ENCODE results near the gene CHEK1. TPM values are rescaled to one million over a fixed set of nuclear protein-coding genes. Genes with fewer than 3 reads are reported as not detected.

CHEK1 gene
- total and polyA plus RNA-seq, 9 of the 15 experiments (the other 6 are each of a cell fraction or from before 2014, with no cell fraction given), result 62.6 to 108 (median 87.5) TPM

DNA sequence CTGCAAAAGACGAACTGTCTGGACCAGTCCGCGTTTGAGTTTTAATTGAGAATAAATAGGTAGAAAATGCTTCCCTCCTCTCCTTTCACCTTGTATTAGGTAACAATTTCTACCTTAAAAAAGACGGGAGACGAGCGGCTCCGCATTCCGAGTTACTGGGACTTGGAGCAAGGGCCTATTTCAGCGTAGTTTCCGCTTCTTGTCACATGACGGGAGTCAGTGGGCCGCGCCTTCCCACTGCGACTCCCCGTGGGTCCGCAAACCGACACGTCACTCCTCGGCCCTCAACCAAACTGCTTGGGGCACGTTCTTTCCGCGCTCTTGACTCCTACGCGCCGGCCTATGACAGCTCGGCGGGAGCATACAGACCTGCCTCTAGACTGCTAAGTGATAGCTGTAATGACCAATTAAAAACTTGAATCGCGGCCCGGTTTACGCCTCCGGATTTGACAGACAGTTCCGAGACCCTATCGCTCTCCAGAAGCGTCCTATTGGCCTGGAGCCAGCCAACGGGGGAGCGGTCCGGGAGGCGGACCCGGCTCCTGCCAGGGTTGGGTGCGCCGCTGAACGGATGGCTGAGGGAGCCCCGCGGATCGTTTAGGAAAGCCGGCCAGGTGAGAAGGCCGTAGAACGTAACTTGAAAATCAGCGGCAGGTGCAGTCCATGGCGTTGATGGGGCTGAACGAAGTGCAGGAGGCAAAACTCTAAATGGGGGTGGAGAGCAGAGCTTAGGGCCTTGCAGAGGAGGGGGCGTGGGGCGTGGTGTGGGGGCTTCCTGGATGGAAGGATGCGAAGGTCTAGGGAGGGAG is 32.5 kb upstream of the CHEK1 start, which contains the start of gene STT3A (continued):
- TF ChIP-seq, protein P1, sequence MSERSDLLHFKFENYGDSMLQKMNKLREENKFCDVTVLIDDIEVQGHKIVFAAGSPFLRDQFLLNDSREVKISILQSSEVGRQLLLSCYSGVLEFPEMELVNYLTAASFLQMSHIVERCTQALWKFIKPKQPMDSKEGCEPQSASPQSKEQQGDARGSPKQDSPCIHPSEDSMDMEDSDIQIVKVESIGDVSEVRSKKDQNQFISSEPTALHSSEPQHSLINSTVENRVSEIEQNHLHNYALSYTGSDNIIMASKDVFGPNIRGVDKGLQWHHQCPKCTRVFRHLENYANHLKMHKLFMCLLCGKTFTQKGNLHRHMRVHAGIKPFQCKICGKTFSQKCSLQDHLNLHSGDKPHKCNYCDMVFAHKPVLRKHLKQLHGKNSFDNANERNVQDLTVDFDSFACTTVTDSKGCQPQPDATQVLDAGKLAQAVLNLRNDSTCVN (CRISPR knock-in tag; IDR thresholded peaks at IDR 0.05), result peak; percentile 87
- TF ChIP-seq FOS (IDR thresholded peaks at IDR 0.05; ENCODE audit: extremely low read depth, insufficient read length) (peak; percentile 98), ZNF224 (CRISPR knock-in tag; IDR thresholded peaks at IDR 0.05) (no peak), STAG1 (CRISPR knock-in tag; IDR thresholded peaks at IDR 0.05; ENCODE audit: borderline replicate concordance) (no peak), MED1 (CRISPR knock-in tag; IDR thresholded peaks at IDR 0.05; ENCODE audit: borderline replicate concordance) (no peak), SIRT6 (IDR thresholded peaks at IDR 0.05; ENCODE audit: low read depth, low read length) (no peak), RBFOX2 (IDR thresholded peaks at IDR 0.05; ENCODE audit: low read depth, low read length) (peak; percentile 84), CHCHD3 (CRISPR knock-in tag; IDR thresholded peaks at IDR 0.05) (no peak), RCOR1 (IDR thresholded peaks at IDR 0.05; ENCODE audit: borderline replicate concordance in 1 of 2, low read depth in 2 of 2, low read length in 2 of 2) (peak in 1 of 2 experiments; percentile 17; a peak in 1 of 4 replicates), NFYB (IDR thresholded peaks at IDR 0.05; ENCODE audit: extremely low read depth, insufficient read length) (peak; percentile 86), DDX20 (tag; IDR thresholded peaks at IDR 0.05; ENCODE audit: low read depth) (no peak), ZC3H8 (IDR thresholded peaks at IDR 0.05) (no peak), LEF1 (IDR thresholded peaks at IDR 0.05) (no peak; the same call in none of the 2 replicates)
- TF ChIP-seq, protein P2, sequence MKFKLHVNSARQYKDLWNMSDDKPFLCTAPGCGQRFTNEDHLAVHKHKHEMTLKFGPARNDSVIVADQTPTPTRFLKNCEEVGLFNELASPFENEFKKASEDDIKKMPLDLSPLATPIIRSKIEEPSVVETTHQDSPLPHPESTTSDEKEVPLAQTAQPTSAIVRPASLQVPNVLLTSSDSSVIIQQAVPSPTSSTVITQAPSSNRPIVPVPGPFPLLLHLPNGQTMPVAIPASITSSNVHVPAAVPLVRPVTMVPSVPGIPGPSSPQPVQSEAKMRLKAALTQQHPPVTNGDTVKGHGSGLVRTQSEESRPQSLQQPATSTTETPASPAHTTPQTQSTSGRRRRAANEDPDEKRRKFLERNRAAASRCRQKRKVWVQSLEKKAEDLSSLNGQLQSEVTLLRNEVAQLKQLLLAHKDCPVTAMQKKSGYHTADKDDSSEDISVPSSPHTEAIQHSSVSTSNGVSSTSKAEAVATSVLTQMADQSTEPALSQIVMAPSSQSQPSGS (CRISPR knock-in tag; IDR thresholded peaks at IDR 0.05), result no peak
- TF ChIP-seq, protein P3, sequence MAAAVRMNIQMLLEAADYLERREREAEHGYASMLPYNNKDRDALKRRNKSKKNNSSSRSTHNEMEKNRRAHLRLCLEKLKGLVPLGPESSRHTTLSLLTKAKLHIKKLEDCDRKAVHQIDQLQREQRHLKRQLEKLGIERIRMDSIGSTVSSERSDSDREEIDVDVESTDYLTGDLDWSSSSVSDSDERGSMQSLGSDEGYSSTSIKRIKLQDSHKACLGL (CRISPR knock-in tag; IDR thresholded peaks at IDR 0.05; ENCODE audit: borderline replicate concordance, poor library complexity, severe bottlenecking), result no peak
- TF ChIP-seq, protein P4, sequence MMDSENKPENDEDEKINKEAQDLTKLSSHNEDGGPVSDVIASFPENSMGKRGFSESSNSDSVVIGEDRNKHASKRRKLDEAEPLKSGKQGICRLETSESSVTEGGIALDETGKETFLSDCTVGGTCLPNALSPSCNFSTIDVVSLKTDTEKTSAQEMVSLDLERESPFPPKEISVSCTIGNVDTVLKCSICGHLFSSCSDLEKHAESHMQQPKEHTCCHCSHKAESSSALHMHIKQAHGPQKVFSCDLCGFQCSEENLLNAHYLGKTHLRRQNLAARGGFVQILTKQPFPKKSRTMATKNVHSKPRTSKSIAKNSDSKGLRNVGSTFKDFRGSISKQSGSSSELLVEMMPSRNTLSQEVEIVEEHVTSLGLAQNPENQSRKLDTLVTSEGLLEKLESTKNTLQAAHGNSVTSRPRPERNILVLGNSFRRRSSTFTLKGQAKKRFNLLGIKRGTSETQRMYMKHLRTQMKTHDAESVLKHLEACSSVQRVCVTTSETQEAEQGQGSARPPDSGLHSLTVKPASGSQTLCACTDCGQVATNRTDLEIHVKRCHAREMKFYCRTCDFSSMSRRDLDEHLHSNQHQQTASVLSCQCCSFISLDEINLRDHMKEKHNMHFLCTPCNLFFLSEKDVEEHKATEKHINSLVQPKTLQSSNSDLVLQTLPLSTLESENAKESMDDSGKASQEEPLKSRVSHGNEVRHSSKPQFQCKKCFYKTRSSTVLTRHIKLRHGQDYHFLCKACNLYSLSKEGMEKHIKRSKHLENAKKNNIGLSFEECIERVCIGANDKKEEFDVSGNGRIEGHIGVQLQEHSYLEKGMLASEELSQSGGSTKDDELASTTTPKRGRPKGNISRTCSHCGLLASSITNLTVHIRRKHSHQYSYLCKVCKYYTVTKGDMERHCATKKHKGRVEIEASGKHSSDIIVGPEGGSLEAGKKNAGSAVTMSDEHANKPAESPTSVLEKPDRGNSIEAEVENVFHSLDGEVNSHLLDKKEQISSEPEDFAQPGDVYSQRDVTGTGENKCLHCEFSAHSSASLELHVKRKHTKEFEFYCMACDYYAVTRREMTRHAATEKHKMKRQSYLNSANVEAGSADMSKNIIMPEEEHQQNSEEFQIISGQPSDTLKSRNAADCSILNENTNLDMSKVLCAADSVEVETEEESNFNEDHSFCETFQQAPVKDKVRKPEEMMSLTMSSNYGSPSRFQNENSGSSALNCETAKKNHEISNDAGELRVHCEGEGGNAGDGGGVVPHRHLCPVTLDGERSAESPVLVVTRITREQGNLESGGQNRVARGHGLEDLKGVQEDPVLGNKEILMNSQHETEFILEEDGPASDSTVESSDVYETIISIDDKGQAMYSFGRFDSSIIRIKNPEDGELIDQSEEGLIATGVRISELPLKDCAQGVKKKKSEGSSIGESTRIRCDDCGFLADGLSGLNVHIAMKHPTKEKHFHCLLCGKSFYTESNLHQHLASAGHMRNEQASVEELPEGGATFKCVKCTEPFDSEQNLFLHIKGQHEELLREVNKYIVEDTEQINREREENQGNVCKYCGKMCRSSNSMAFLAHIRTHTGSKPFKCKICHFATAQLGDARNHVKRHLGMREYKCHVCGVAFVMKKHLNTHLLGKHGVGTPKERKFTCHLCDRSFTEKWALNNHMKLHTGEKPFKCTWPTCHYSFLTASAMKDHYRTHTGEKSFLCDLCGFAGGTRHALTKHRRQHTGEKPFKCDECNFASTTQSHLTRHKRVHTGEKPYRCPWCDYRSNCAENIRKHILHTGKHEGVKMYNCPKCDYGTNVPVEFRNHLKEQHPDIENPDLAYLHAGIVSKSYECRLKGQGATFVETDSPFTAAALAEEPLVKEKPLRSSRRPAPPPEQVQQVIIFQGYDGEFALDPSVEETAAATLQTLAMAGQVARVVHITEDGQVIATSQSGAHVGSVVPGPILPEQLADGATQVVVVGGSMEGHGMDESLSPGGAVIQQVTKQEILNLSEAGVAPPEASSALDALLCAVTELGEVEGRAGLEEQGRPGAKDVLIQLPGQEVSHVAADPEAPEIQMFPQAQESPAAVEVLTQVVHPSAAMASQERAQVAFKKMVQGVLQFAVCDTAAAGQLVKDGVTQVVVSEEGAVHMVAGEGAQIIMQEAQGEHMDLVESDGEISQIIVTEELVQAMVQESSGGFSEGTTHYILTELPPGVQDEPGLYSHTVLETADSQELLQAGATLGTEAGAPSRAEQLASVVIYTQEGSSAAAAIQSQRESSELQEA (IDR thresholded peaks at IDR 0.05; ENCODE audit: low read depth), result no peak
